GM12891 (cell line): ENCODE data around the gene HINFP.

ENCODE experiments used
- PAX5 ChIP-seq: IDR thresholded peaks from 2 replicates; pipeline ENCODE4 v1.6.1; 2011; ENCODE audit warnings: low read length, moderate library complexity, mild to moderate bottlenecking; ENCODE audit not compliant: insufficient read depth, severe bottlenecking
- POLR2A ChIP-seq: IDR thresholded peaks from 2 replicates; pipeline ENCODE4 v1.6.1; 2011; ENCODE audit warnings: low read depth, low read length, control low read depth
- POLR2AphosphoS5 ChIP-seq: IDR thresholded peaks from 2 replicates; pipeline ENCODE4 v1.6.1; 2011; ENCODE audit warnings: low read depth, low read length, control low read depth
- POU2F2 ChIP-seq: IDR thresholded peaks from 2 replicates; pipeline ENCODE4 v1.6.1; 2011; ENCODE audit warnings: low read depth, mild to moderate bottlenecking, control low read depth, low read length, moderate library complexity
- SPI1 ChIP-seq: IDR thresholded peaks from 2 replicates; pipeline ENCODE4 v1.6.1; 2011; ENCODE audit warnings: low read depth, low read length, control low read depth
- TAF1 ChIP-seq: IDR thresholded peaks from 2 replicates; pipeline ENCODE4 v1.6.1; 2011; ENCODE audit warnings: low read depth, low read length, control low read depth

DNA sequence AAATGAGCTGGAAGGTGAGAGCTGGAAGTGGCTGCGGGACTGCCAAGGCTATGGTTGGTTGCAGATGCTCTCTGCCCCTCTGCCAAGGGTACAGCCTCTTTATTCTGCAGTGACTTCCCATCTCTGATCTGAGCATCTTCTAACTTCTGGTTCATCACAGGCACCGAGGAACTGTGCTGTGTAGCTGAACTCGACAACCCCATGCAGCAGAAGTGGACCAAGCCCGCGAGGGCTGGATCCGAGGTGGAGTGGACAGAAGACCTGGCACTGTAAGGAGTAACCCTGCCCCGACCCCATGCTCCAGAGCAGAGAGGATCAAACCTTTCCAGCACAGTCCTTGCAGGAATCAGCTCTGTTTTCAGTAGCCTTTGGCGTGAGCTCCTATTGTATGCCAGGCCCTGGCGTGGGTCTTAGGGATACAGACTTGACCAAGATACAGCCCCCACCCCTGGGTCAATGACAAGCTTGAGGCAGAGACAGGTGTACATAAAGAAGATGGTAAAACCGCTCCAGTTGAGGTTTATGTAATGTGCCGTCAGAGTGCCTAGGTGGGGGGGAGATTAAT lies 9.9 kb upstream of the HINFP start:
- TF ChIP-seq POLR2A, result no peak
- no peak for TF ChIP-seq SPI1
- no peak for TF ChIP-seq POLR2AphosphoS5
- TF ChIP-seq TAF1, result no peak
- no peak for TF ChIP-seq POU2F2
- TF ChIP-seq PAX5, result no peak
